NB4 (cell line): ENCODE measurements around the gene RPP21.

Experiments
- DNase-seq: peaks from one replicate; pipeline ENCODE4 v3.0.0; 2010; ENCODE audit warnings: low read depth
- H3K4me3 ChIP-seq: one replicate; pipeline ENCODE4 v1.5.1; 2011; ENCODE audit warnings: mild to moderate bottlenecking, low read depth, low read length, moderate library complexity
- CTCF ChIP-seq: IDR thresholded peaks from one replicate; pipeline ENCODE4 v1.5.1; 2012; ENCODE audit warnings: low read depth, low read length
- MAX ChIP-seq: IDR thresholded peaks from 2 replicates; pipeline ENCODE4 v1.6.1; 2011; ENCODE audit warnings: low read depth, low read length
- MYC ChIP-seq: IDR thresholded peaks from 2 replicates; pipeline ENCODE4 v1.6.1; 2011; ENCODE audit warnings: low read depth, low read length
- POLR2A ChIP-seq: IDR thresholded peaks from 2 replicates; pipeline ENCODE4 v1.6.1; 2011; ENCODE audit warnings: mild to moderate bottlenecking; ENCODE audit not compliant: insufficient read length; ENCODE audit errors: extremely low read depth

Gene RPP21

GRCh38 chr6:30326526-30327231 lies 18.3 kb upstream of the RPP21 start, which contains the start of gene TRIM39:
Gene TRIM39, plus strand, starts transcription at chr6:30326927. Its CDS starts 2,391 bp downstream, at chr6:30329318.
- TF ChIP-seq POLR2A (peak; percentile 57), CTCF (no peak), MYC (peak; percentile 10; the same call in 1 of the 2 replicates), MAX (peak; percentile 45; the same call in 1 of the 2 replicates)
- peak; percentile 88 for DNase-seq
- peak within 1 kb of the TSS; percentile 94 for H3K4me3 ChIP-seq

- TF ChIP-seq MYC (no peak), MAX (no peak), POLR2A (no peak), CTCF (no peak)
- peak overlapping the region; percentile 94 for H3K4me3 ChIP-seq
- no peak for DNase-seq
These were observed 17.7 kb upstream of the RPP21 start for GRCh38 chr6:30327232-30327746.

- no peak overlapping the region for H3K4me3 ChIP-seq
- TF ChIP-seq MAX: no peak
- no peak for TF ChIP-seq POLR2A
- no peak for TF ChIP-seq CTCF
- TF ChIP-seq MYC: no peak
- DNase-seq: no peak
These were observed 16.6 kb upstream of the RPP21 start for GRCh38 chr6:30328397-30328796.

GRCh38 chr6:30329331-30329730 lies 15.6 kb upstream of the RPP21 start:
- TF ChIP-seq POLR2A (no peak), MAX (no peak), MYC (no peak), CTCF (no peak)
- H3K4me3 ChIP-seq: no peak overlapping the region
- DNase-seq: peak; percentile 36

GRCh38 chr6:30331981-30332380 lies 13.0 kb upstream of the RPP21 start:
- DNase-seq: no peak
- no peak overlapping the region for H3K4me3 ChIP-seq
- TF ChIP-seq MYC (no peak), CTCF (no peak), MAX (no peak), POLR2A (no peak)
